IPS-11a (cell line): ENCODE measurements around the gene TAF5L.
"Not testable (repeated sequence)": the region's sequence is repeated elsewhere in the genome, so short reads cannot be mapped to it uniquely, and the experiment has no call there.

Experiments used
- H3K4me3 ChIP-seq: one replicate; pipeline ENCODE4 v1.5.1; 2013; ENCODE audit warnings: low read depth, low read length, control low read depth

TAF5L gene

GRCh38 chr1:229608590-229608989 is 17.3 kb downstream of the TAF5L start:
- H3K4me3 ChIP-seq = no peak overlapping the region

GRCh38 chr1:229607370-229607769 is 18.6 kb downstream of the TAF5L start:
- H3K4me3 ChIP-seq = no peak overlapping the region

GRCh38 chr1:229603371-229604005 is 22.4 kb downstream of the TAF5L start:
- no peak overlapping the region for H3K4me3 ChIP-seq

- H3K4me3 ChIP-seq = no peak overlapping the region
Measured at GRCh38 chr1:229600229-229600628, 25.7 kb downstream of the TAF5L start.

GRCh38 chr1:229599218-229599954 is 26.5 kb downstream of the TAF5L start:
- no peak overlapping the region for H3K4me3 ChIP-seq

- H3K4me3 ChIP-seq = no peak overlapping the region
Measured at GRCh38 chr1:229597877-229598276, 28.0 kb downstream of the TAF5L start.

GRCh38 chr1:229596925-229597699 is 28.8 kb downstream of the TAF5L start:
- no peak overlapping the region for H3K4me3 ChIP-seq

- not testable (repeated sequence) for H3K4me3 ChIP-seq
Measured at GRCh38 chr1:229595876-229596275, 30.0 kb downstream of the TAF5L start.

GRCh38 chr1:229594227-229595008 is 31.5 kb downstream of the TAF5L start:
- H3K4me3 ChIP-seq = no peak overlapping the region

GRCh38 chr1:229593800-229594199 is 32.1 kb downstream of the TAF5L start:
- no peak overlapping the region for H3K4me3 ChIP-seq

- H3K4me3 ChIP-seq = no peak overlapping the region
Measured at GRCh38 chr1:229590119-229590518, 35.8 kb downstream of the TAF5L start.

- H3K4me3 ChIP-seq = no peak overlapping the region
Measured at GRCh38 chr1:229585338-229585737, 40.6 kb downstream of the TAF5L start.

- no peak overlapping the region for H3K4me3 ChIP-seq
Measured at GRCh38 chr1:229582715-229583114, 43.2 kb downstream of the TAF5L start.

- H3K4me3 ChIP-seq = no peak overlapping the region
Measured at GRCh38 chr1:229582011-229582694, 43.8 kb downstream of the TAF5L start.

- no peak overlapping the region for H3K4me3 ChIP-seq
Measured at GRCh38 chr1:229581485-229581884, 44.4 kb downstream of the TAF5L start.

GRCh38 chr1:229579059-229579673 is 46.8 kb downstream of the TAF5L start:
- H3K4me3 ChIP-seq = no peak overlapping the region

GRCh38 chr1:229578168-229579058 is 47.5 kb downstream of the TAF5L start:
- no peak overlapping the region for H3K4me3 ChIP-seq

- no peak overlapping the region for H3K4me3 ChIP-seq
Measured at GRCh38 chr1:229574679-229575442, 51.1 kb downstream of the TAF5L start.
